HCT116 (cell line): ENCODE measurements around the gene OMP. TPM values are rescaled to one million over a fixed set of nuclear protein-coding genes. Genes with fewer than 3 reads are reported as not detected.

Experiments used
- ATAC-seq: fragments of 200-7000 bp; cut with Tn5 transposase; 2 replicates; pipeline ENCODE4 v1.9.1; 2020; ENCODE audit warnings: mild to moderate bottlenecking, moderate library complexity
- BruUV-seq: library from RNA; stranded (reverse); fragments of 400-500 nt; replicated peaks from 2 replicates; lab custom pipeline; 2021; lab: Mats Ljungman, UMichigan
- CTCF ChIA-PET: fragments of 300-600 bp; sonication (Branson Sonifier 250); formaldehyde crosslinking; loops from one replicate; lab custom pipeline; 2021; ENCODE audit warnings: antibody characterized with exemption; lab: Charles Lee
- POLR2A ChIA-PET: fragments of 300-600, 350-600 bp; sonication (Branson Sonifier 250); formaldehyde crosslinking; loops from one replicate; lab custom pipeline; 2021; ENCODE audit warnings: antibody characterized with exemption; lab: Charles Lee
- RAD21 ChIA-PET, 2 experiments: fragments of 300-600 bp; sonication (Branson Sonifier 250); formaldehyde crosslinking; loops; one replicate each; lab custom pipeline; 2023; ENCODE audit warnings: low total read pairs in 2 of 2; ENCODE audit not compliant: uncharacterized antibody in 2 of 2, unreplicated experiment in 2 of 2, low non-redundant PET in 1 of 2; lab: Charles Lee
- DNase-seq: peaks from one replicate; pipeline ENCODE4 v3.0.0-alpha.2; 2010; ENCODE audit warnings: low read depth, low spot score
- H2AFZ ChIP-seq: fragments of 200-600 bp; shearing (Covaris generic), sonication (generic); 2 replicates; pipeline ENCODE4 v1.6.1; 2017; ENCODE audit warnings: low read depth, mixed run types, mixed read lengths, antibody characterized with exemption, low read length; ENCODE audit not compliant: poor library complexity, severe bottlenecking
- H3K27ac ChIP-seq: 2 replicates; pipeline ENCODE4 v1.5.1; 2012; ENCODE audit warnings: low read depth, low read length
- H3K27me3 ChIP-seq: fragments of 200-600 bp; sonication (generic); 2 replicates; pipeline ENCODE4 v1.6.1; 2016; ENCODE audit warnings: mixed run types, low read length, mixed read lengths; ENCODE audit not compliant: insufficient read depth
- H3K36me3 ChIP-seq, 2 experiments: fragments of 200-500 bp in 1 of 2; fragments of 200-600 bp in 1 of 2; sonication (Bioruptor generic) in 1 of 2; sonication (generic) in 1 of 2; 2 replicates each; pipeline versions ENCODE4 v1.5.1 to v1.6.1; 2014 to 2016; ENCODE audit warnings: low read length in 2 of 2, inconsistent platforms in 1 of 2, mixed read lengths in 1 of 2, mixed run types in 1 of 2; ENCODE audit not compliant: insufficient read depth in 2 of 2, control insufficient read depth in 1 of 2
- H3K4me1 ChIP-seq, 2 experiments: fragments of 200-600 bp in 1 of 2; sonication (generic) in 1 of 2; 2 replicates each; pipeline versions ENCODE4 v1.5.1 to v1.6.1; 2012 to 2017; ENCODE audit warnings: low read length in 2 of 2, inconsistent platforms in 1 of 2, mild to moderate bottlenecking in 1 of 2, mixed read lengths in 1 of 2, mixed run types in 1 of 2, moderate library complexity in 1 of 2; ENCODE audit not compliant: insufficient read depth in 2 of 2, control insufficient read depth in 1 of 2
- H3K4me2 ChIP-seq: fragments of 200-600 bp; sonication (generic); 2 replicates; pipeline ENCODE4 v1.6.1; 2017; ENCODE audit warnings: mixed run types, low read length, mixed read lengths
- H3K4me3 ChIP-seq, 2 experiments: fragments of 200-600 bp in 1 of 2; sonication (generic) in 1 of 2; replicated peaks in 1 of 2; 2 replicates each; pipeline ENCODE4 v1.5.1; 2011 to 2016; ENCODE audit warnings: low read length in 2 of 2, control low read depth in 1 of 2, low read depth in 1 of 2, mild to moderate bottlenecking in 1 of 2, mixed read lengths in 1 of 2, mixed run types in 1 of 2
- H3K79me2 ChIP-seq: fragments of 200-600 bp; sonication (generic); 2 replicates; pipeline ENCODE4 v1.6.1; 2017; ENCODE audit warnings: mild to moderate bottlenecking, mixed run types, low read length, moderate library complexity, mixed read lengths; ENCODE audit not compliant: insufficient read depth
- H3K9ac ChIP-seq: fragments of 200-600 bp; sonication (generic); 2 replicates; pipeline ENCODE4 v1.6.1; 2016; ENCODE audit warnings: low read length, mixed read lengths
- H3K9me2 ChIP-seq: fragments of 200-600 bp; sonication (generic), shearing (Covaris generic); 2 replicates; pipeline ENCODE4 v1.6.1; 2017; ENCODE audit warnings: mixed run types, mild to moderate bottlenecking, moderate library complexity; ENCODE audit not compliant: insufficient read depth
- H3K9me3 ChIP-seq, 2 experiments: fragments of 200-500 bp in 1 of 2; fragments of 200-600 bp in 1 of 2; sonication (Bioruptor generic) in 1 of 2; sonication (generic) in 1 of 2; 2 replicates each; pipeline ENCODE4 v1.6.1; 2014 to 2017; ENCODE audit warnings: low read length in 2 of 2, mixed read lengths in 2 of 2, inconsistent platforms in 1 of 2, low read depth in 1 of 2, mild to moderate bottlenecking in 1 of 2, mixed run types in 1 of 2, moderate library complexity in 1 of 2; ENCODE audit not compliant: control insufficient read depth in 1 of 2, insufficient read depth in 1 of 2
- H4K20me1 ChIP-seq: fragments of 200-600 bp; sonication (generic), shearing (Covaris generic); 2 replicates; pipeline ENCODE4 v1.6.1; 2017; ENCODE audit warnings: mixed run types, mild to moderate bottlenecking, moderate library complexity; ENCODE audit not compliant: insufficient read depth
- ELF1 ChIP-seq: IDR thresholded peaks from 2 replicates; pipeline ENCODE4 v1.6.1; 2012; ENCODE audit warnings: low read depth, borderline replicate concordance
- EZH2phosphoT487 ChIP-seq: fragments of 200-600 bp; IDR thresholded peaks from 2 replicates; pipeline ENCODE4 v1.6.1; 2018; ENCODE audit warnings: antibody characterized with exemption, borderline replicate concordance
- MAX ChIP-seq: IDR thresholded peaks from 2 replicates; pipeline ENCODE4 v1.6.1; 2012
- POLR2A ChIP-seq: IDR thresholded peaks from 2 replicates; pipeline ENCODE4 v1.7.0; 2011; ENCODE audit warnings: borderline replicate concordance; ENCODE audit not compliant: insufficient read depth, insufficient read length; ENCODE audit errors: extremely low read depth
- POLR2AphosphoS5 ChIP-seq: IDR thresholded peaks from 2 replicates; pipeline ENCODE4 v1.6.1; 2011; ENCODE audit warnings: mild to moderate bottlenecking, low read depth, low read length, moderate library complexity
- REST ChIP-seq: IDR thresholded peaks from 2 replicates; pipeline ENCODE4 v1.6.1; 2012; ENCODE audit warnings: low read depth
- SRF ChIP-seq: IDR thresholded peaks from 2 replicates; pipeline ENCODE4 v1.6.1; 2012; ENCODE audit warnings: low read depth
- intact Hi-C: fragments of 100-400 bp; cut with micrococcal nuclease; formaldehyde crosslinking; loops from 2 replicates; pipeline ENCODE4 v1.10.0; 2022
- total RNA-seq: library from RNA; stranded (reverse); gene quantifications from one replicate; pipeline ENCODE4 v1.2.1, GENCODE V29; 2021; ENCODE audit not compliant: unreplicated experiment

Gene OMP
- total RNA-seq, 1 experiment from 2014 or later = not detected

DNA sequence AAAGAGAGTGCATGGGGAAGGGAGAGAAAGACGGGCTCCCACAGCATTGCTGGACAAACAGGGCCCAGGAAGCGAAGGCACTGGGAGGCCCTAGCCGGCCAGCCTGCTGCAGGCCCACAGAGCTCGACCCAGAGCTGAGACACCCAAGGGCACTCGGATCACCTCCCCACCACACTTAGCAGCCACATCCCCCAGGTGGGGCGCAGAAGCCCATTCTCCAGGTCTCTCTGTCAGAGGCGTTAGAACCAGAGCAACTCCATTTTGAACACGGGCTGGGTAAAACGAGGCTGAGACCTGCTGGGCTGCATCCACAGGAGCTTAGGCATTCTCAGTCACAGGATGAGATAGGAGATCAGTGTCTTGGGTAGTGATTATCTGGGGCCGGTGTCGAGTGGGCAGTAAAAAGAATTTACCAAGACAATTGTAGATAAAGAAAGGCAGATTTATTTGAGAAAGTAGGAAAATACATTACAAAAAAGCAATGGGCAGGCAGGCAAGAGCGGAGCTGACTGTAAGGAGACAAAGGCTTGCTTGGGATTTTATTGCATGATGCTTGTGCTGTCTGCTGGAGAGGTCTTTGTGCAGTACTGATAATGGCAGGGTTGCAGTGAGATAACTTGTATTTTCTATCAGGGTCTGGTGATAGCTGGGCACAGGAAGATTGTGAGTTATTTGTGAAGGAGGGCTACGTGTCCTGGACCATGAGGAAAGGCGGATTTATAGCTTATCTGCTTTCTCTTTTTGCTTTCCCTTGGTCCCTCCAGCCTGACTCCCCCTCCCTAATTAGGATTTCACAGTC is 49.2 kb upstream of the OMP start:
- no peaks in the 10 kb centered on the region for H3K79me2 ChIP-seq
- TF ChIP-seq SRF = no peak
- no peak for TF ChIP-seq ELF1
- no peak for TF ChIP-seq MAX
- no peak for TF ChIP-seq EZH2phosphoT487
- no peak for TF ChIP-seq REST
- TF ChIP-seq POLR2AphosphoS5 = no peak
- no peak for TF ChIP-seq POLR2A
- no peak overlapping the region for H3K9ac ChIP-seq
- POLR2A ChIA-PET = no interaction called here
- H2AFZ ChIP-seq = no peak overlapping the region
- H3K9me2 ChIP-seq = no peaks in the 10 kb centered on the region
- BruUV-seq = no TSS peak
- no peaks in the 10 kb centered on the region for H3K4me1 ChIP-seq
- no peak for DNase-seq
- H3K27me3 ChIP-seq = no peaks in the 10 kb centered on the region
- H3K4me3 ChIP-seq = no peak overlapping the region
- no peaks in the 10 kb centered on the region for H3K36me3 ChIP-seq
- H4K20me1 ChIP-seq = no peaks in the 10 kb centered on the region
- H3K9me3 ChIP-seq = peaks cover 0 to 13% of the 10 kb centered on the region in 2 experiments; a peak in 2 of 4 replicates
- CTCF ChIA-PET = interaction anchor here (1.2 kb wide), 1 partner anchor 38 kb away, joined by 3 read pairs; no protein-coding TSS in a partner anchor
- no peak overlapping the region for H3K27ac ChIP-seq
- H3K4me2 ChIP-seq = no peak overlapping the region
- intact Hi-C loops = no loop called here
- RAD21 ChIA-PET = no interaction called here
- ATAC-seq = no peak
